ENCODE measurements around the gene ZNF837.
"Not testable (repeated sequence)": the region's sequence is repeated elsewhere in the genome, so short reads cannot be mapped to it uniquely, and the experiment has no call there.

Gene ZNF837

GRCh38 chr19:58349590-58349989, 31.2 kb downstream of the ZNF837 start:
- DNase-seq: no peak

- not testable (repeated sequence) for DNase-seq
These were observed 32.8 kb downstream of the ZNF837 start for GRCh38 chr19:58348080-58348479.

DNA sequence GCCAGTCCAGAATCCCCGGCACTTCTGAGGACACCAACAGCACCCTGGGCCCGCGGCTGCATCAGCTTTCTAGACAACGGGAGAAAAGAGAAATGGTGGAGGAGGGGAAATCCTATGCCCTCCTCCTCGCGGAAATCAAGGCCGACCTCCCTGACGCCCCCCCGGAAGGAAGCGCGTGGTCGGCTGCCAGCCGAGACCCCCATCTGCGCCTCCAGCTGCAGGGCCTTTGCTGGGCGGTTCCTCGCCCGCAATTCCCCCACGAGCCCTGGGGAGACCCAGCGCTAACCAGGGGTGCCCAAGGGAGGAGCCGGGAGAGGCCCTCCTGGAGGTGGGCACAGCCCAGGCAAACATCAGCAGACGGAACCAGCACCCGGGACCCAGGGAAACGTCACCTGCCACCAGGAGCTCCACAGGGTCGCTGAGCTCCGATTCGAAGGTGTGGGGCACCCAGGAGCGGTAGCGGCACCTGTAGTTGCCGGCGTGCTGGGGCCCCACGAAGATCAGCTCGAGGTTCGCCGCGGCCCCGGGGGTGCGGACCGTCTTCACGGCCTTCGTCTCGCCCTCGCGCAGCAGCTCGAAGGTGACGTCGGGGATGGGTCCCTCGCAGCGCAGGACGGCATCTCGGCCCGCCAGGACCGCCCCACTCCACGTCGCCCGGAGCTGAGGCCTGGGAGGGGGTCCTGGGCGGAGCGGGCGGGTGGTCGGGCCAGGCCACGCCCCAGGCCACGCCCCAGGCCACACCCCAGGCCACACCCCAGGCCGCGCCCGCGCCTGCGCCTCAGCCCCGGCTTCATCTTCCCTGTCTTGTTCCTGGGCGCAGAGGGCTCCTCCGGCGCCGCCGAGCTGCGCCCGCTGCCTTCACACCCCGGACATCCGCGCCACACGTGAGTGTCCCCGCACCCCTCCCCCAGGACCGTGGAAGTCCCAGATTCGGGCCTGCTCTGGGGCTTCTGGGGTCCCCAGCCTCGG, 33.6 kb downstream of the ZNF837 start:
- peak; percentile 89 for DNase-seq

DNA sequence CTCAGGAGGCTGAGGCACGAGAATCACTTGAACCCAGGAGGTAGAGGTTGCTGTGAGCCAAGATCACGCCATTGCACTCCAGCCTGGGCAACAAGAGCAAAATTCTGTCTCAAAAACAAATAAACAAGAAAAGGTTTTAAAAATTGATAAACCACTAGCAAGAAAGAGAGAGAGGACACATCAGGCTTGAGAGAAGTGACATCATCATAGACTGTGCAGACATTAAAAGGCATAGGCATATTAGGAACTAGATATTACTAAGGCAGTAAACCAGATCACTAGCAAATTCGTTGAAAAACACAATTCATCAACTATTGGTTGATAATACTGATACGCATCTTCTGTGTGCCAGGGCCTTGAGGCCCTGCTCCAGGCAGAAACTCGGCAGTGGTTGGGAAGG, 35.3 kb downstream of the ZNF837 start:
- no peak for DNase-seq

- DNase-seq: no peak
These were observed 41.8 kb downstream of the ZNF837 start for GRCh38 chr19:58338825-58339558.

DNA sequence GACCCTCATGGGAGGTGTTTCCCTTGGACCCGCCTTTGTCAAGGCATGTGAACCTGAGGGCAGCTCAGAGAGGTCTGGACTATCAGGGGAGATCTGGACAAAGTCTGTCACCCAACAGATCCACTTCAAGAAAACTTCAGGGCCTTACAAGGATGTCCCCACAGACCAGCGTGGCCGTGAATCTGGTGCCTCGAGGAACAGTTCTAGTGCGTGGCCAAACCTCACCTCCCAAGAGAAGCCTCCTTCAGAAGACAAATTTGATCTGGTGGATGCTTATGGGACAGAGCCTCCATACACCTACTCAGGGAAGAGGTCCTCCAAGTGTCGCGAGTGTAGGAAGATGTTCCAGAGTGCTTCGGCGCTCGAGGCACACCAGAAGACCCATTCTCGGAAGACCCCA, 42.5 kb downstream of the ZNF837 start:
- DNase-seq: no peak

GRCh38 chr19:58336820-58337219, 44.0 kb downstream of the ZNF837 start:
- no peak for DNase-seq

DNA sequence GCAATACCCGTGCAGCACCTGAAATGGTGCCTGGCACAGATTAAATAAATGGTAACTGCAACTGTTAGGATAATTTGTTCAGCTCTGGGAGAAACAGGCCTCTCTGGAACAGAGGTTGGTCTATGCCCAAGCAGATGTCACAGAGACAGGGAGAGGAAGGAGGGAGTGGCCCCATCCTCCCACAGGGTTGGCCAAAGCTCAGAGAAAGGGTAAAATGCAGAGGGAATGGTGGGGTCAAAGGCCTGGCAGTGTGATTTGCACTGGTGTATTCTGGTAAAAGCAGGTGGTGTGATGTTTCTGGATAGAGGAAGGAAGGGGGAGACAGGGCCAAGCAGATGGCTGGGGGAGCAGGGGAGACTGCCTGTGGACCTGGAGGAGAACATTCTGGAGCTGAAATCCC, 44.6 kb downstream of the ZNF837 start:
- DNase-seq: no peak

DNA sequence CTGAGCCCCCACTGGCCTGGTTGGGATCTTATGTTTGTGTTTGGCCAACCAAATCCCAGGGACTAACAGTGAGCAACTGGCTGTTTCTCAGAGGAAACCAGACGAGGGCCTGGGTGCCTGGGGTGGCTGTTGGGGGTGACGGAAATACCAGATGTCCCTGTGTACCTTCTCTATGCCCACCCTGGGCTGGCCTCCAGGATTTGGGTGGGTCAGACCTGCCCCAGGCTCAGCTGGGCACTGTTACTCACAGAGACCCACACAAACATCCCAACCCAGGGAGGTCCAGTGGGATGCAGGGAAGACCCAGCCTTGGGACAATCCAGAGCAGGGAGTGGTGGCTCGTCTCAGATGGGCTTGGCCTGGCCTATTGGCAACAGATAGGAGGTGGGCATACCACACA, 45.2 kb downstream of the ZNF837 start:
- DNase-seq: no peak

DNA sequence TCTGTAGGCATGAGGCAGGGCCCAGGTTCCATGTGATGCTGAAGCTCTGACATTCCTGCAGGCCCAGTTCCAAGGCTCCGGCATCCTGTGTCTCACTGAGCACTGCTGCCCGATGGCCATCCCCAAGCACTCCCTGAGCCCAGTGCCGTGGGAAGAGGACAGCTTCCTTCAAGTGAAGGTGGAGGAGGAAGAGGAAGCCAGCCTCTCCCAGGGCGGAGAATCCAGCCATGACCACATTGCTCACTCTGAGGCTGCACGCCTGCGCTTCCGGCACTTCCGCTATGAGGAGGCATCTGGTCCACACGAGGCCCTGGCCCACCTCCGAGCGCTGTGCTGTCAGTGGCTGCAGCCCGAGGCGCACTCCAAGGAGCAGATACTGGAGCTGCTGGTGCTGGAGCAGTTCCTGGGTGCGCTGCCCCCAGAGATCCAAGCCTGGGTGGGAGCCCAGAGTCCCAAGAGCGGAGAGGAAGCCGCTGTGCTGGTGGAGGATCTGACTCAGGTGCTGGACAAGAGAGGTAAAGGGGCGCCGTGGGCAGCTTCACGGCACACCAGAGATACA, 46.1 kb downstream of the ZNF837 start:
- no peak for DNase-seq

GRCh38 chr19:58332697-58333096, 48.1 kb downstream of the ZNF837 start:
- DNase-seq: no peak

DNA sequence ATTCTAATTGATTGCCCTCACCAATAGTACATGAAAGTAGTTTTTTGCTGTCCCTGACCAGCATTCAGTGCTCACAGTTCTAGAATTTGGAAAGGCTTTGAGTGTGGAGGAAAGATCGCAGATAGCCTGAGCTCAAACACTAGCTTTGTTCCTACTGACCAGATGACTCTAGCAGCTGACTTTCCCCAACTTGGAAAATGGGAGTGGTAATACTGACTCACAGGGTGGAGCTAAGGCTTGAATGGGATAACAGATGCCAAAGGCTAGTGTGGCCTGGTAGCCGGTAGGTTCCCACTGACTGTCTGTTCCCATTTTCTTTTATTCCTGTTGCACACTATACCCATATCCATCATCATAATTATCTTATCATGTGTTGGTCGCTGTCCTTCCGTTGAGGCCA, 50.4 kb downstream of the ZNF837 start:
- DNase-seq: no peak

GRCh38 chr19:58328999-58329398, 51.8 kb downstream of the ZNF837 start:
- peak; percentile 35 for DNase-seq

- DNase-seq: peak; percentile 99
These were observed 53.7 kb downstream of the ZNF837 start, which contains the start of gene ZSCAN22 for GRCh38 chr19:58326914-58327726. Gene ZSCAN22 (plus strand): TSS chr19:58326994. CDS start chr19:58334803, 7,809 bp downstream.

DNA sequence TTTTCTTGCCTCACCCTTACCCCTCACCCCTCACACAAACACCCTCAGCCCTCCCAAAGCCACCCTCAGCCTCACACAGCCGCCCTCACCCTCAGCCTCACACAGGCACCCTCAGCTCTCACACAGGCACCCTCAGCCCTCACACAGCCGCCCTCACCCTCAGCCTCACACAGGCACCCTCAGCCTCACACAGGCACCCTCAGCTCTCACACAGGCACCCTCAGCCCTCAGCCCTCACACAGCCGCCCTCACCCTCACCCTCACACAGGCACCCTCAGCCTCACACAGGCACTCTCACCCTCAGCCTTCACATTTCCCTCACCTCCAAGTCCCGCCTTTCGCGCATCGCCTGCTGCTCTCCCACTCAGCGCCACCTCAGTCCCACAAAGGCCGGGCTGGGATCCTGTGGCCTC, 54.3 kb downstream of the ZNF837 start:
- DNase-seq: no peak

DNA sequence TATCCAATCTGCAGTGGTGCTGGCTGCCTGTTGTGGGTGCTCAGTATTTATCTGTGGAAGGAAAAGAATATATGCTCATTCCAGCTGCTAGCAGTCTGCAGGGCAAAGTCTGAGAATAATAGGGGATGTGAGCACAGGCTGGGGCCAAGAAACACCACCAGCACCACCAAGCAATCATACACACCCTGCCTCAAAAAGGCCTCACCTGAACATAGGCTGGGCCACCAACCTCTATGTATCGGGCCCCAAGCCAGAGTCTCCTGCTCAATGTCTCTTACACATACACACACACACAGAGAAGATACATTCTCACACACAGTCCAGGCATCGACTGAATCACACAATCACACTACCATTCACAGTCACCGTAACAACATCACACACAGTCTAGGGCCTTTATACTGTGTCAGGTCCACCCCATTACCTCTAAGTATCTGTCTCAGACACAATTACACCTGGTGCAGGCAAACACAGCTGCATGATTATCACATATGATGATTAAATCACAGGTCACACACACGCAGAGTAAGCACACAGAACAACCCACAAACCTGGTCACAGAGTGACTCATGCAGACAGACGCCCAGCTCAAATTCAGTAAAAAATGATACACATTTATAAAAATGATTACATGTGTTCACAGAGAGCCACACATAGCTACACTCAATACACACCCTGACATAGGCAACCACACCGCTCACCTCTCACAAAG, 55.4 kb downstream of the ZNF837 start:
- DNase-seq: peak; percentile 82

- no peak for DNase-seq
These were observed 61.6 kb downstream of the ZNF837 start for GRCh38 chr19:58319241-58319640.

DNA sequence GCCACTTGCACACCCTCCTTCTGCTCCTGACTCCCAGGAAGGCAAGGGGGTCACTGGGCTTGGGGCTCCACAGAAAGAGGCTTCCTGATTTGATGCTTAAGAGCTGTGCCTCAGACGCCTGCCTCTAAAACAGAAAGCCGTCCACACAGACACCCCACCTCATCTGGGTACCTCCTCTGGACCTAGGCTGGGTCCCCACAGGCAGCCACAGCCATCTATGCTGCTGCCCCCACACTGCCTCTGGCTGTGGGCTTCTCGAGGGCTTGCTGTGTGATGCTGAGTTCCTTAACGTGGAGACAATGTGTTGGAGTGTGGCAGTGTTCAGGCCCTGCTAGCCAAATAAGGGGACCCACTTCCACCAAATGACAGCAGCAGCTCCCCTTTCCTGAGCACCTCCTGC, 62.5 kb downstream of the ZNF837 start:
- no peak for DNase-seq
